Inflammatory macrophage treated with lipopolysaccharide for 4 hours (primary cell): ENCODE measurements around the gene ZNF487.
"Not testable (repeated sequence)": the region's sequence is repeated elsewhere in the genome, so short reads cannot be mapped to it uniquely, and the experiment has no call there.

Source experiments
- DNase-seq: peaks from one replicate; pipeline ENCODE4 v3.0.0-alpha.2; 2020

The ZNF487 gene

DNA sequence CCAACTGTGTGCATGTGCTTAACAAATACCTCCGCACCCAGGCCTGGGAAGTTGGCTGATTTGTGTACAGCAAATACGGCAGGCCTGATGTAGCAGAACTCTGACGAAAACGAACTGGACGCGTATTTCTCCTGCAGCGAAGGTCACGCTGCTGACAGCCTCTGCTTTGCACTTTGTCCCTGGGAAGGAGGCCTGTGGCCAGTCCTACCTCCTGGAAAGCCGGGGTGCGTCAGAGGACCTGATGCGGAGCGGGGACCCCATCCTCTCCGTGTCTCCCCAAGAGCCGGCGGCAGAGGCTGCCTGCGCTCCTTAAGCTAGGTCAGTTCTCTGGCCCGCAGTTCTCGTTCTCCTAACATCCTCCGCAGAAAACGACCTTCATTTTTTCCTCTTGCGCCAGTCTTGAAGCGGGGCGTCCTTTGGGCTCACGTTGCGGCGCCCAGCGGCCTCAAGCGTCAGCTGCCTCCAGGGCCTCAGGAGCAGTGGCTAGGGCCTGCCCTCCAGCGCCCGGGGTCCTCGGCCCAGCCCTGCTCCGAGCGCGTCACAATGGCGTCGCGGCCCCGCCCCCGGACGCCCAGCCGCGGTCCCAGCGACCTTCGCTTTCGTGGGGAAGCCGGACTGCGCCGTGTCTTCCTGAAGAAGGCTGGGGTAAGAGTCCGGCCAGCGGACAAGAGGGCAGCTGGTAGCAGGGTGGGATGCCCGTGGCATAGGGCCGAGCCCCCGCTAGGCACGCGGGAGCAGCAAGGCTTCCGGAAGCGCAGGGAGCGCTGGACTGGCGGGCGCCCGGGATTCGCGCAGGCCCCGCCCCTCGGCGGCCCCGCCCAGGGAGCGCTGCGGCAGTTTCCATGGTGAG, at the start of gene ZNF487:
ZNF487 (plus strand) TSS at position 821 of the 850 bp plus-strand sequence. CDS start 38,703 bp downstream, outside the sequence.
- peak; percentile 93 for DNase-seq

DNA sequence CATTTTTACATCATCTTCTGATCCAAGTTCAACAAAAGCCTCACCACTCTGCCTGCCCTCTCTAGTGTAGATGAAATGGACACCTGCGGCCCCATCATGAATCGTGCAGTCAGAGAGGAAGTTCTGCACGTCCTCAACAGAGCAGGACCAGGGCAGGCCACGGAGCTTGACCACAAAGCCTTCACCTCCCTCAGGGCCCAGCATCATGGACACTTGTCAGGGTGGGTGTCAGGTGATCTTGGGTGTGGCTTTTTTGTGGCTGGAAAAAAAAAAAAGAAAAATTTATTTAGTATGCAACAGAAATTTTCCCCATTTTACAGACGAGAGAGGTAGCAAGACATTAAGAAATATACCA, 49.3 kb upstream of the ZNF487 start:
- no peak for DNase-seq

DNA sequence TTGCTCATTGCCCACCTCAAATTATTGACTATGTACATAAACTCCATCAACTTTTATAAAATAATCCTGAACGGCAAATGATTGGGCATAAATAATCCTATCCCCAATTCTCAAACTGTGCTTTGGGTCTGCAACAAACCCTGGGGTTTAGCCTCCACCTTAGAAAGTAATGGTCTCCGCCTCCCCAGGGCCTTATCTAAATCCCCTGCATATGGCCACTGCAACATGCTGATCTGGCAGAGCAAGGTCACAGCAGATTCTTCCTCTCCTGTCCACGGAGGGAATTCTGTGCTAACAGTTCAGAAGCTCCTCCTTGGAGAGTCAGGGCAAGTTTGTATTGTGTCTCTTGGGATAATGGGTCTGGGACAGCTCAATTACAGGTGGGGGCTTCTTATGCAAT, 47.0 kb upstream of the ZNF487 start:
- DNase-seq, result no peak

DNA sequence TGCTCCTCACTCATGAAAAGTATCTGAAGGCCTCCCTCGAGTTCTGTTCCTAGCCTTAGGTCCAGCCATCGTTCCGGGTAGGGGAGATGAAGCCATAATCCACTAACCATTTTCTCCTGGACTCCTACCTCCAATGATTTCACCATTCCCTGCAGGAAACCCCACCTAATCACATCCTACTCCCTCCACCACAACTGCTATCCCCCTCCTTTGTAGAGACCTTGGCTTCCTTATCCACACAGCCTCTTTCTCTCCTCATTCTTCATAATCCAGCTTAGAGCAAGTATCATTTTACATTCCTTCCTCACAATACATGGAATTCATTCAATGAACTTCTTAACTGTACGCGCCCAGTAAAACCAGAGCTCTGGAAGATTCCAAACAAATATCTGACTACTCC, 46.6 kb upstream of the ZNF487 start:
- no peak for DNase-seq

DNA sequence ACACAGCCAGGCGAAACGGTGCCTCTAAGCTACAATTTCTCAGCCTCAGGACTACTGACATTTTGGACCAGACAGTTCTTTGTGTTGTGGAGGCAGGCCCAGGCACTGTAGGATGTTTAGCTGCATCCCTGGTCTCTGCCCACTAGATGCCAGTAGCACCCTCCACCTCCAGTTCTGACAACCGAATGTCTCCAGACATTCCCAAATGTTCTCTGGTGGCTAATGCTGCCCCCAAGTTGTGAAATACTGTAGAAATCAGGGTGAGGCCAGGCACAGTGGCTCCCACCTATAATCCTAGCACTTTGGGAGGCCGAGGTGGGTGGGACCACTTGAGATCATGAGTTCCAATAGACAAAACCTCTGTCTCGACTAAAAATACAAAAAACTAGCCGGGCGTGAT, 46.2 kb upstream of the ZNF487 start:
- DNase-seq, result peak; percentile 40

DNA sequence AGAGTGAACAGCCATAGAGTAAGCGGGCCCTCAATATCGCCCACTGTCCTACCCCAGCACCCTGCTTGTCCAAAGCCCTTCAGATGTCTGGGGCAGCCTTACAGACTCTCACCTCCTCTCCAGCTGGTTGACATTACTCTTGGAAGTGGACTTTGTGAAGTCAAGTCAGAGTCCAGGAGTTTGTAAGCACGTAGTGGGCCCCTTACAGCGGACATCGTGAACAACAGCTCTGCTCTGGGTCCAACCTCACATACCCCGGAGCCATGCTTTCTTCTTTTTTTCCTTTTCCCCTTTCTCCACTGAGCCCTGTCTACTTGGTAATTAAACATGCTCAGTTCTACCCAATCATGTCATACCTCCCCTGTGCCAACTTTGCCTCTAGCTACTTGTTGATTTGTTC, 45.4 kb upstream of the ZNF487 start:
- no peak for DNase-seq

DNA sequence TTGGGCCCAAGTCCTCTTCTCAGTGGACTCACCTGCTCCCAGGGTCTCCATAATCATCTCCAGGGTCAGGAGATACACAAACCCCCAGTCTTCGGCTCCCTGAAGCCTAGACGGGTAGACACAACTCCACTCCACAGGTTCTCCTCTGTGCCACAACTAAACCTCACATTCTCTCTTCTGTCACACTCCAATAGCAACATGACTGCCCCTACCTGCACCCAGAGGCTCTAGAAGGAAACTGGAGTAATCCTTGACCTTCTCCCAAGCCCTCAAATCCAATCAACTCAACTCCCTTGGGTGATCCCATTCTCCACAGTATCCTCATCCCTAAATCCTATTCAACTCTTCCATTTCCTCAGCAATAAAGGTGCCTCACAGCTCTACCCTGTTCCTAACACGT, 44.2 kb upstream of the ZNF487 start:
- no peak for DNase-seq

DNA sequence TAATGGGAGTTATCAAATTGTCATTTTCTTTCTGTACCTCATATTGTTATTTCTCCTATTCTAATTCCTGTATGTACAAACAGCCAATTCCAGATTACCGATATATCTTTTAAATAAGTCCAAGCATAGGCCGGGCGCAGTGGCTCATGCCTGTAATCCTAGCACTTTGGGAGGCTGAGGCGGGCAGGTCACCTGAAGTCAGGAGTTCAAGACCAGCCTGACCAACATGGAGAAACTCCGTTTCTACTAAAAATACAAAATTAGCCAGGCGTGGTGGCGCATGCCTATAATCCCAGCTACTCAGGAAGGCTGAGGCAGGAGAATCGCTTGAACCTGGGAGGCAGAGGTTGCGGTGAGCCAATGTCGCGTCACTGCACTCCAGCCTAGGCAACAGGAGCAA, 43.7 kb upstream of the ZNF487 start:
- DNase-seq, result not testable (repeated sequence)

DNA sequence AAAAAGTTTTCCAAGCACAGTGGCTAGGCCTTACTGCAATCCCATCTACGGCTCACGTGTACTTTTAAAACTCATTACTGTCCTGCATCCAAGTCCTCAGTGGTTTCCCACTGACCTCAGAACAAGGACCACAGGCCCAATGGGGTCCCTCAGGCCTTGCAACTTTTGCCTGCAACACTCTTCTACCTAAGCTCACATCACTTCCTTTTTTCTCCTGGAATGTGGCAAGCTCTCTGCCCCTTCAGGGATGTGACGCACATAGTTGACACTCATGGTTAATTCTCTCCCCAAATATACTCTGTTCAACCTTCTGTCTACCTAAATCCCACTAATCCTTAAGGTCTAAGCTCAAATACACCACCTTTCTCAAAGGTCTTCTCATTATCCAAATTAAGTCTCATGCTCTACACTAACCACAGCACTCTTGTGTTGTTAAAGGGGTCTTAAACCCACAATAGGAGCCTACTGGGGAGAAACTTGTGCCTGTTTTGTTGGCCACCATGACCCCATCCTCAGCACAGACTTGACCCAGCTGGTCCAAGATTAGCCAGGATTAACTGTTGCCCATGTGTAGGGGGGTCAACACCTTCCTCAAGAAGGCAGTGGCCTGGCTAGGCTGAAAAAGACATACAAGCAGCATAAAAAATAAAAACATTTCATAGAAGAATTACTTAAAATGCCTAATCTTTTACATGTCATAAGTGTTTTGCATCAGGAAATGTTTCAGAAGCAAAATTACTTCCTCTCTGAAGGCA, 43.1 kb upstream of the ZNF487 start:
- peak; percentile 57 for DNase-seq

DNA sequence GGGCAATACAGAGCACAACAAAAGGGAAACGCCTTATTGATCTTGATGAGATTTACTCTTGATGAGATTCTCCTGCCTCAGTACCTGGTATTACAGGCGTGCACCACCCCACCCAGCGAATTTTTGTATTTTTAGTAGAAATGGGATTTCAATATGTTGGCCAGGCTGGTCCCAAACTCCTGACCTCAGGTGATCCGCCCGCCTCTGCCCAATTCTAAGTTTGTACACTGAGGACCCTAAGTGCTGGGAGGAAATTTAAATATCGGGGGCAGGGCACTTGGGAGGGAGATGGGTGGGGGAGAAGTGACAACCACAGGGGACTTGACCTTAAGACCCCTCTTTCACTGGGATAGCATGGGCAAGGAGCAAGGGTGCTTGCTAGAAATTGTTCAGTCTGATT, 42.0 kb upstream of the ZNF487 start:
- no peak for DNase-seq

DNA sequence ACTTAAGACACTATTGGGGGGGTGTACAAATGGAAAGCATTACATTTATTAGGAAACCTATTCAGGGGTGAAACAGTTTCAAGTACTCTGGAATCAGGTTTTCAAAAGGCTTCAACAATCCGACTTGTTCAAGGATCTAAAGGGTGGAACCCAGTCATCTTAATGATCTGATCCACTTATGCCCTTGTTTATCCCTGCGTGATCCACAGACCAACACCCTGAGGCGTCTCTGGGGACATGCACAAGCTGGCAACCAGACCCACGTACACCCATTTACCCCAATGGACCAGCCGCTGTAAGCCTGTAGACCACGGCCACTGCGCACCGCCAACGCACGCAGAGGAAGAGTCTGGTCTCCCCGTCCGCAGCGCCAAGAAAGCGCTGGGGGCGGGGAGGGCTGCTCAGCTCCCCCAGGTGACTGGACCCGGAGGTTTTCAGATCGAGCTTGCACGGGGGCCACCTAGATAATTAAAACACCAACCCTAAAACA, 41.3 kb upstream of the ZNF487 start:
- DNase-seq, result no peak

DNA sequence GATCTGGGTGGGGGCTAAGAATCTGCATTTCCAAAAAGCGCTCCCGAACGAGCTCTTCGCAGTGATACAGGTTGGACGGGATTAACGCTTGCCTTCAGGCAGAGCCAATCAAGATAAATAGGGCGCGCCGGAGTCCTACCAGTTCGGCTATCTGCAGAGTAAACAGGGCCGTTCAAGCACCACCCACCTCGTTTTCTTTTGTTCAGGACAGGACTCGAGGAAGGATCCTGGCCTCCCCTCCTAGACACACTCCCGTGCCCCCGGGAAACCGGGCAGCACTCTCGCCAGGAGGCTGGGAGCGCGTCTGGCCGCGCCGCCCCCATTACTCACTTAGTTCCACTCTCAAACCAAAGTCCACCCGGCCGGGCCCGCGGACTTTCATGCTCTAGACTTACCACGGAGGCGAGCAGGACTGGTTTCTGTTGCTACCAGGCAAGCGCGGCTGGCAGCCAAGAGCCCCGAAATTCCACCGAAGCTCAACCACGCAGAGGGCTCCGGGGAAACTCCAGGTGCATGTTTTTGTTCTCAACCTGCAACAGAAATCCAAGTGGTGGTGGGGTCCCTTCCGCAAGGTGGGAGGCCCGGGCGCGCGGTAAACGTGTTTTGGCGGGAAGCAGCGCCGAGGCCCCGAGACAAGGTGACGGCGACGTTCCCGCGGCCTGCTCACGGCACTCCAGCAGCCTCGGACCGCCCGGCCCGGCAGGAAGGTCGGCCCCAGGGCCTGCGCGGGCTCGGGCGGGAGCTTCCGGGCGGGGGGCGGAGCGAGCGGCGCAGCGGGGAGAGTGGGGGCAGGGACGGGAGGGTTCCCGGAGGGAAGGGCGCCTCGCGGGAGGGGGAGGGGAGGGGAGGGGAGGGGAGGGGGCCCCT, 40.6 kb upstream of the ZNF487 start:
- peak; percentile 58 for DNase-seq

DNA sequence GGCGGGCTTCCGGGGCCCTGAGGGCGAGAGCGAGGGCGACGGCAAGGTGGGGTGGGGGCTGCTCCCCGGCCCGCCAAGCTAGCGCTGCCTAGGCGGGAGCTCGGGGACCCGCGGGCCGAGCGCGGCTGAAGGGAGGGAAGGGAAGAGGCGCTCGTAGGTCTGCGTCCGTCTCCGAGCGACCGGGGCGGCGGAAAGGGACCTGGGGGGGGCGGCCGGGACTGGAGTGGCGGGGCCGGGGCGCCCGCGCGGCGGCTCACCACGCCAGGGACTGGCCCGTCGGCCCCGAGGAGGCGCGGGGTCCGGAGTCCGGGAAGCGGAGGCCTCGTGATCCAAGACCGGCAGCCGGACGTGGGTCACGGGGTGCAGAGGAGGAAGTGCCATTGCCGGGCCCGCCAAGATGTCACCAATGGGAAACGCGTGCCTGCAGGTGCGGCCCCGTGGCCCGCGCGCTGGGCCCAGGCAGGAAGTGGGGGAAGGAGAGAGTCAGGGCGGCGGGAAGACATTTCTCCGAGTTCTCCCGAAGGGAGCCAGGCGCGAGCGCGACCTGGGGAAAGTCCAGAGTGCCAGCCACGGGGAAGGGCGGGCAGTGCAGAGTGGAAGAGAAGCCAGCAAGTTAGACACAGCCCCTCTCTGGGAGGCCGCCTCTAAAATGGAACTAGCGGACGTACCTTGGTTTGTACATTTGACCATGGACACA, 39.8 kb upstream of the ZNF487 start:
- DNase-seq, result peak; percentile 89

DNA sequence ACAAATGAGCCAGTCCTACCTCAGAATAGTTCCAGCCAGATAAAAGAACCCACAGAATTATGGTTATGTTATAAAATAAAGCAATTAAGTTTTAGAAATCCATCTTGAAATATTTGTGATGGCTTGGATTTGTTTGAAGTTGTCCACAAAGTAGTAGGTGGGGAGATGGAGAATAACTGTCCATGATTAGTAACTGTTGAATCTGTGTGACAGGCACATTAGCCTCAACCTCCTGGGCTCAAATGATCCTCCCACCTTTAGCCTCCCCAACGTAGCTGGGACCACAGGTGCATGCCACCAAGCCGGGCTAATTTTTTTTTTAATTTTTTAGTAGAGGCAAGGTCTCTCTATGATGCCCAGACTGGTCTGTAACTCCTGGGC, 38.0 kb upstream of the ZNF487 start:
- no peak for DNase-seq

DNA sequence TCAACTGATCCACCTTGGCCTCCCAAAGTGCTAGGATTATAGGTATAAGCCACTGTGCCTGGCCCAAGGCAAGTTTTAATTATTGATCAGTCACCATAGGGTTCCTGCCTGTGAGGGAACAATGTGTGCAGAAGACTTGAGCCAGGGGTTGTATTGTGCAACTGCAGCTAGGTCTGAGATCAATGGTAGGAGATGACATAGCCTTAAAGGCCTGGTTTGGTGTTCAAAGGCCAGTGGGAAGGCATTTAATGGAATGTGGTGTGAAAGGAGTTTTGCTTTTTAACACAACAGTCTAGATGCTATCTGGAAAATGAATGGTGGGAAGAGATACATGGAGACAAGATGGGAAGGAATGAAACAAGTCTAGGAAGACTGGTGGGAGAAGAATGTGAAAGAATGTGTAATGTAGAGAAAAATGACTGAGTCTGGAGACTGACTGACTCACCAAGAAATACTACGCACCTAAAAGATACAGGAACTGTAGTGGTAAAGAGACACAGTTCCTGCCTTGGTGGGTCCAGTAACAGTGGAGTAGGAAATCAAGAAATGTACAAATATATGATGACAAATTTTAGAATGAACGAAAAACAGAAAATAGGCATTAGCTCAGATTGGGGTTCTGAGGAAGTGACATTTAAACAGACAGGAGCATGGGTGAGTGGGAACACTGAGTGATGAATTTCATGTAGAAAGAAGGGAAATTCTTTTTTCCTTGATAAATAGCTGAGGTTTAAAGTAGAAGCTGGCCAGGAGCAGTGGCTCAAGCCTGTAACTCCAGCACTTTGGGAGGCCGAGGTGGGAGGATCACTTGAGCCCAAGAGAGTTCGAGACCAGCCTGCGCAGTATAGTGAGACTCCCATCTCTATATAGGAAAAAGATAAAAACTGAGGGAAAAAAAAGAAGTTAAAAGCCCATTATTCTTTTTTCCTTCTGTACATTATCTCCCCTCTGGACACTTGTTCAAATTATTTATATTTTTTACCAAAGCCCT, 37.3 kb upstream of the ZNF487 start:
- DNase-seq, result peak; percentile 83

DNA sequence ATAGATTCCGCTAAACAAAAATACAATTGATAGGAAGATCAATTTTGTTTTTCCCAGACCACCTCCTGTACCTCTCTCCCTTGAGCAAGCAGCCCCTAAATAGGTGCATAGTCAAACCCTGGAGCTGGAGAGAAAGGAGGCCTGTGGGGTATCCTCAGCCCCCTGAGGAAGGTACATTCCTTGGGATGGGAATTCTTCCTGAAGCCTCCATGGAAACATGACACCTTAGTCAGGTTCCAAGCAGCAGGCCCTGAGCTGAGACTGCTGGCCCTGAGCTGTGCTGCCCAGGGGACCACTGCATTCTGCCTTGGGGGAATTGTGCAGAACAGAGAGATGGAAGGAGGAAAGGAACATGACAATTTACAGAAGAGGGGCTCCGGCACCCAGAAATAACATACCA, 35.3 kb upstream of the ZNF487 start:
- DNase-seq, result no peak

DNA sequence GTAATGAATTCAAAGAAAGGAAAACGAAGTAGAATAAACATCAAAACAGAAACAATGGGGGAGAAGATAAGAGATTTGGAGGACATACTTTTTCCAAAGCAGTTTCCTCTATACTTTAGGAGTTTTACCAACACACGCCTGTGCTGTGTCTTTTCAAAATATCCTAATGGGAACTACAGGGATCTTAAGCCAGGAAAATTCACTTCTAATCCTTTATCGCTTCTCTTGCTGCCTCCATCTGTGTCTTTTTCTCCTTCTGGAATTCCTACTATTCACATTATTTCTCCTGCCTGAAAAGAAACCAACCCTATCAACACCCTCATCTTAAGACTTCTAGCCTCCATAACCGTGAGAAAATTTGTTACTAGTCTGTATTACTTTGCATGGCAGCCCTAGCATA, 34.7 kb upstream of the ZNF487 start:
- DNase-seq, result no peak

DNA sequence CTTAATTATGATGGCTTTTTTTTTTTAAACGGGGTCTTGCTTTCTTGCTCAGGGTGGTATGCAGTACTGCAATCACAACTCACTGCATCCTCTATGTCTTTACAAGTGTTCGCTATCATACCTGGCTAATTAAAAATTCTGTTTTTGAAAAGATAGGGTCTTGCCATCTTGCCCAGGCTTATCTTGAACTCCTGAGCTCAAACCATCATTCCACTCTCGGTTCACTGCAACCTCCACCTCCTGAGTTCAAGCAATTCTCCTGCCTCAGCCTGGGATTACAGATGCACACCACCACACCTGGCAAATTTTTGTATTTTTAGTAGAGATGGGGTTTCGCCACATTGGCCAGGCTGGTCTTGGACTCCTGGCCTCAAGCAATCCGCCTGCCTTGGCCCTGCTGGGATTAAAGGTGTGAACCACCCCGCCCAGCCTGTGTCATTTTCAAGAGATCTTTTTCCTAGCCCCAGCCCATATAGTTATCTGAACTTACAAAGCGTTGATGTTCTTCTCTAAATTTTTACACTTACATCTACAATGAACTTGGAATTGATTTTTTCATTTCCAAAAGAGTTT, 33.9 kb upstream of the ZNF487 start:
- DNase-seq, result no peak

DNA sequence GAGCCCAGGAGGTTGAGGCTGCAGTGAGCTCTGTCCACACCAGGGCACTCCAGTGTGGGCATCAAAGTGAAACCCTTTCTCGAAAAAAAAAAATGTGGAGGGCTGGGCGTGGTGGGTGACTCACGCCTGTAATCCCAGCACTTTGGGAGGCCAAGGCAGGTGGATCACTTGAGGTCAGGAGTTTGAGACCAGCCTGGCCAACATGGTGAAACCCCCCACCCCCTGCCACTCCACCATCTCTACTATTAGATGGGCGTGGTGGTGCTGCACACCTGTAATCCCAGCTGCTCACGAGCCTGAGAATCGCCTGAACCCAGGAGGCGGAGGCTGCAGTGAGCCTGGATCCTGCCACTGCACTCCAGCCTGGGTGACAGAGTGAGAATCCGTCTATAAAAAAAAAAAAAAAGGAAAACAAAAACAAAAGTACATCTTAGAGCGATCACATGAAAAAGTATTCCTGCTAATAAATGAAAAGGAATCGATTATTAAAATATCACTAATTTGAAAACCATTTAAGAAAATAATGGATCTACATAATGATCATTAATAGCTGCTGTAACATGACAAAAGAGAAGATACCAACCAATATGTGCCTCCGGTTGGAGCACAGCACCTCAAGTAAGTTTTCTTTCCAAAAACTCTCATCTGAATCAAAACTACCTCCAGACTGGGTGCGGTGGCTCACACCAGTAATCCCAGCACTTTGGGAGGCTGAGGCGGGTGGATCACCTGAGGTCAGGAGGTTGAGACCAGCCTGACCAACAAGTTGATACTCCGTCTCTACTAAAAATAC, 32.8 kb upstream of the ZNF487 start:
- DNase-seq, result no peak

DNA sequence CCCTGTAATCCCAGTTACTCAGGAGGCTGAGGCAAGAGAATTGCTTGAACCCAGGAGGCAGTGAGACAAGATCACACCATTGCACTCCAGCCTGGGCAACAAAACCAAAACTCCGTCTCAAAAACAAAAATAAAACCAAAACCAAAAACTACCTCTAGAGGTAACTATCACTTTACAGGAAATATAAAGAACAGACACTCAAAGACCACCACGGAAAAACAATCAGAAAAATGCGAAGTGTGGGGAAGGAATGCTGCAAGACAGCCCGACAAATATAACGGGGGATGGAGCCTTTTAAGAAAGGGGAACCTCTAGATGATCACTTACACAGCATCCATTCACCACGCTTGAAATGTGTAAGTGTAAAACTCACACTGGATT, 32.2 kb upstream of the ZNF487 start:
- peak; percentile 32 for DNase-seq
